ENCODE results near the gene SETDB1.

SETDB1 gene

DNA sequence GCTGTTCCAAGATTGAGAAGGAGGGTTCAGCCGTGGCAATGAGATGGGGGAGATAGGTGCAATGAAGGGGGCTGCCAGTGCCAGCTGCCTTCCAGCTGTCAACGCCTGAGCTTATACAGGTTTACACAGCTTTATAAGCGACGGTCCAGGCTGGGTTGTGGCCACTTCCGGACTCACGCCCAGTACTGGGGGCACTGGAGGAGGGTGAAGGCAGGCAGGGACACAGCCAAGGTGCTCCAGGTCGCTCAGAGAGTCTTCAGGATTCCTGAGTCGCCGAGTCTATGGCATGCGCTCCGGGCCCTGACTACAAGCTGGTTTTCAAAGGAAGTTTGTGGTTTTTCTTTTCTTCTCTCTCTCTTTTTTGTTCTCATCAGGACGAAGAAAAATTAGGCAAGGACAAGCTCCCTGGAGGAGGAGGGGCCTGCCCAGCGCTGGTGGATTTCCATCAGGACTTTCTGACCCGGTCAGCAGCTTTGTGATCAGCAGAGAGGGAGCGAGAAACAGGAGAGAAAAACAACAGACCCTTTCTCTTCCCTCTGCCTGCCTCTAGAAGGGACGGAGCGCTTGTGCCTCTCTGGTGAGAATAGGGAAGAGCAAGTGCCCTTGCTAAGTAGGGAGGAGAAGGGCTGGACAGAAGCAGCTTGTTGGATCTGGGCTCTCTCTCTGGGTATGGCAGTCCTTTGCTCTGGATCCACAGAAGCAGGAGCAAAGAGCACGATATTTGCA, 80.3 kb downstream of the SETDB1 start, which contains the start of gene MINDY1:
Gene MINDY1 (minus strand): TSS at position 576 of the 726 bp plus-strand sequence. CDS start 4,285 bp downstream, outside the sequence.
- peak; percentile 87 to 93 for DNase-seq (ENCODE audit: low read depth in 2 of 2)
- TF ChIP-seq, protein P1, sequence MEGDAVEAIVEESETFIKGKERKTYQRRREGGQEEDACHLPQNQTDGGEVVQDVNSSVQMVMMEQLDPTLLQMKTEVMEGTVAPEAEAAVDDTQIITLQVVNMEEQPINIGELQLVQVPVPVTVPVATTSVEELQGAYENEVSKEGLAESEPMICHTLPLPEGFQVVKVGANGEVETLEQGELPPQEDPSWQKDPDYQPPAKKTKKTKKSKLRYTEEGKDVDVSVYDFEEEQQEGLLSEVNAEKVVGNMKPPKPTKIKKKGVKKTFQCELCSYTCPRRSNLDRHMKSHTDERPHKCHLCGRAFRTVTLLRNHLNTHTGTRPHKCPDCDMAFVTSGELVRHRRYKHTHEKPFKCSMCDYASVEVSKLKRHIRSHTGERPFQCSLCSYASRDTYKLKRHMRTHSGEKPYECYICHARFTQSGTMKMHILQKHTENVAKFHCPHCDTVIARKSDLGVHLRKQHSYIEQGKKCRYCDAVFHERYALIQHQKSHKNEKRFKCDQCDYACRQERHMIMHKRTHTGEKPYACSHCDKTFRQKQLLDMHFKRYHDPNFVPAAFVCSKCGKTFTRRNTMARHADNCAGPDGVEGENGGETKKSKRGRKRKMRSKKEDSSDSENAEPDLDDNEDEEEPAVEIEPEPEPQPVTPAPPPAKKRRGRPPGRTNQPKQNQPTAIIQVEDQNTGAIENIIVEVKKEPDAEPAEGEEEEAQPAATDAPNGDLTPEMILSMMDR (IDR thresholded peaks at IDR 0.05; ENCODE audit: low read depth, low read length): peak; percentile 65

DNA sequence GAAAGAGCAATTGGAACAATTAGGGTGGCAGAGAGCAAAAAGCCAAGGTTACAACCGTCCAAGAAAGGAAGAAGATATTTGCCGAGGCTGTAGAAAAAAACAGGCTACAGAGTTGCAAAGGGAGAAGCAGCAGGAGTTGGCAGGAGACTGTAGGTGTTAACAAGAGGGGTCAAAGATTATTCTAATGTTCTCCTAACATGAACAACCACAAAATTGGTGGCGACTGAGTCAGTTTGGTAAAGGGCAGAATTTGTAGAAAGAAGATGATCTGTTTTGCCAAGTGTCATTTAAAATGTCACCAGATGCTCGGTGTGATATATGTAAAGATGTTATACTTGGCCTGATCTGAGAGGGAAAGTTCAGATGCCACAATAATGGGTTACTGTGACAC, 81.7 kb downstream of the SETDB1 start:
- no peak for DNase-seq (ENCODE audit: low read depth in 2 of 2)
- TF ChIP-seq, protein P1 (IDR thresholded peaks at IDR 0.05; ENCODE audit: low read depth, low read length): no peak
- H3K4me3 ChIP-seq (replicated peaks in 1 of 2; ENCODE audit: low read depth in 2 of 2, low read length in 2 of 2): peak overlapping the region in 1 of 2 donors; percentile 2

More for the DNA sequence above, 80.3 kb downstream of the SETDB1 start, which contains the start of gene MINDY1:
- H3K4me3 ChIP-seq (replicated peaks in 1 of 2; ENCODE audit: low read depth in 2 of 2, low read length in 2 of 2): peak within 1 kb of the TSS; percentile 61 to 63

DNA sequence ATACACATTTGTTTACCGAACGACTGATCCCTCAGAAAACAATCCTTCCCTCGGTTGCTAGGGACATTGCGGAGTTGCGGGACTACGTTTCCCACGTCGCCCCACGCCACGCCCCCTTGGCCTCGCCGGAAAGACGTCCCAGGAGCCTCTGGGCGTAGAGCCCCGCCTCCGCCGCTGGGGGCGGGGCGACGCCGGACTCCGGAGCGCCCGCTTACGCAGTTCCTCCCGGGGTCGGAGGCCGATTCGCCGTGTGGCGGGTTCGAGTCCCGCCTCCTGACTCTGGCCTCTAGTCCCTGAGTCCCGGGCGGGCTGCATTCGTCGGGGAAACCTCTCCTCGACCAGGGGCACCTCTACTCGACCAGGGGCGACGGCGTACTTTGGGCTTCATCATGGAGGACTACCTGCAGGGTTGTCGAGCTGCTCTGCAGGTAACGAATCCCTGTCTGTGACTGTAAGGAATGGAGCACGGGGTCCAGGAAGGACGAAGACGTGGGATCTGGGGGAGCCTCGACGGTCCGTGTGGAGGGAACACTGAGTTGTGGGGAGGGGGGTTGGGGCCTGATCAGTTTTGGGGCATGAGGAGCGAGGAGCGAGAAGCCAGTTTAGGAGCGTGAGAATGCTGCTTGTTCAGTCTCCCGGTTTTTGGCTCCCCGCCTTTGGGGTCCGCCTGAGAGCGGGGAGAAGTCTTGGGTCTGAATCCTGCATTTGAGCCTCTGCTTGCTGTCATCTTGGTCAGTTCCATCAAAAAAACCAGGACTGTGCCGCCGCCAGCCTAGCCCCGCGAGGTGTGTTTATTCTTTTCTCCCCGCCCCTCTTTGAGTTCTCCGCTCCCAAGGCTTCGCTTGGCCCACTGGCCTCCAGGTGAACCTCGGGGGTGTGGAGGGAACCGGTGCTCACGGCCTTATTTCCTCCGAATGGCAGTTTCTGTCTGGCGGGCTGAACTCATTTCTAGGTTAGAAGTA, 82.4 kb downstream of the SETDB1 start, which contains the start of gene PRUNE1:
Gene PRUNE1 (plus strand): TSS at position 206 of the 962 bp plus-strand sequence. CDS start 184 bp downstream, at position 390.
- TF ChIP-seq, protein P1 (IDR thresholded peaks at IDR 0.05; ENCODE audit: low read depth, low read length): no peak
- H3K4me3 ChIP-seq (replicated peaks in 1 of 2; ENCODE audit: low read depth in 2 of 2, low read length in 2 of 2): peak within 1 kb of the TSS; percentile 81 to 99

DNA sequence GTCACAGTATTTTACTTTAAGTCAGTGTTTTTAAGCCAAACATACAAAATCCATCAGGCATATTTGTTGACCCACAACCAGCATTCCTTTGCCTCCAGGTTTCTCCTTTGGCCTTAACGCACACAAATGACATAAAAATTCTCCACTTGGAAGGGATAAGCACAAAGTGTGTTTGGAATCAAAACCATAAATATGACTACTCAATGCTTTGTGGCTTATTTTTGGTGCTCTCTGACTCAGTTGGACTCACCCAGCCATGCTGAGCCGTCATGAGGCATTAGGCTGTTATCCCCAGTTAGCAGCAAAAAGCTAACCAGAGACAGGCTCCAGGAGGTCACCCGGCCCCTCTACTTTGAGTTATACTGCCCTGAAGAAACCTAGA, 83.0 kb downstream of the SETDB1 start:
- DNase-seq (ENCODE audit: low read depth in 2 of 2): peak in 1 of 2 donors; percentile 35
- TF ChIP-seq, protein P1 (IDR thresholded peaks at IDR 0.05; ENCODE audit: low read depth, low read length): no peak
- peak overlapping the region; percentile 81 to 99 for H3K4me3 ChIP-seq (replicated peaks in 1 of 2; ENCODE audit: low read depth in 2 of 2, low read length in 2 of 2)

More for the DNA sequence above, 82.4 kb downstream of the SETDB1 start, which contains the start of gene PRUNE1:
- peak; percentile 98 to 99 for DNase-seq (ENCODE audit: low read depth in 2 of 2)

DNA sequence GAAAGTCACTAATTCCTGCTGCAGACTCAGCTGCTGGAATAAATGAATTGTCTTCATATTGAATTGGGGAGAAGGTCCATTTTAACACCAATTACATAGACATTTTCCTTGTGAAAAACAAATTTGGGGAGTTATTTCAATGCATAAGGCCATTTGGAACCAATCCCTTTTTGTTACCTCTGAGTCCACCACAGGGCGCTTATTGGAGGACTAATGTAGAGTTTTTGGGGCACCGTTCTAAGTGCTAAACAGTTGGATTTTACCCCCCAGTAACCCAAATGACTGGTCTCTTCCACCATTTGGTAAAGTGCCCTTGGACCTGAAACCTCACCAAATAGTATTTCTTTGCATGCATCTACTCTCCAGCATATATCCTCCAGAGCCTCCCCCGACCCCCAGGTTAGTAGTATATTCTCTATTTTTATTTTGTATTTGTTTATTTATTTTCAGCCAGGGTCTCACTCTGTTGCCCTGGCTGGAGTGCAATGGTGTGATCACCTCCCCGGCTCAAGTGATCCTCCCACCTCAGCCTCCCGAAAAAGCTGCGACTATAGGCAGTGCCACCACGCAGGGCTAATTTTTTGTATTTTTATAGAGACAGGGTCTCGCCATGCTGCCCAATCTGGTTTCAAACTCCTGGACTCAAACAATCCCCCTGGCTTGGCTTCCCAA, 83.6 kb downstream of the SETDB1 start:
- TF ChIP-seq, protein P1 (IDR thresholded peaks at IDR 0.05; ENCODE audit: low read depth, low read length): no peak
- H3K4me3 ChIP-seq (replicated peaks in 1 of 2; ENCODE audit: low read depth in 2 of 2, low read length in 2 of 2): no peak overlapping the region
- no peak for DNase-seq (ENCODE audit: low read depth in 2 of 2)

DNA sequence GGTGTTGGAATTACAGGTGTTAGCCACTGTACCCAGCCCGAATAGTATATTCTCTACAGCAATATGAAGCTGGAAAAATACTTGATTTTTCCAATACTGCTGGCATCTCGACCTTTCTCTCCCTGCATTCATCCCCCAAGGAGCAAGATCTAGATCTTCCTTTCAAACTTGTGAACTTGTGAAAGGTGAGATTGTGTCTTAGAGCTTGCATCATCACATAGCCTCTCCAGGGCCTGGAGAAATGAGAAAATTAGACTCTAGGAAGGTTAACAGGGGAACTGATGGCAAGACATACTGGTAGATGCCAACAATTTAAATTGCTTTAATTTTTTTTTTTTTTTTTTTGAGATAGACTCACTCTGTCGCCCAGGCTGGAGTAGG, 84.2 kb downstream of the SETDB1 start:
- no peak overlapping the region for H3K4me3 ChIP-seq (replicated peaks in 1 of 2; ENCODE audit: low read depth in 2 of 2, low read length in 2 of 2)
- TF ChIP-seq, protein P1 (IDR thresholded peaks at IDR 0.05; ENCODE audit: low read depth, low read length): no peak
- DNase-seq (ENCODE audit: low read depth in 2 of 2): no peak

Measured in cardiac fibroblast (primary cell).